ENCODE data around the gene FANCD2.

GRCh38 chr3:10074666-10075065, 48.4 kb downstream of the FANCD2 start:
- TF ChIP-seq CTCF (conservative IDR thresholded peaks at IDR 0.05 in 1 of 2, IDR thresholded peaks at IDR 0.05 in 1 of 2; ENCODE audit: extremely low read depth in 1 of 2, insufficient read depth in 1 of 2, low read depth in 1 of 2, low read length in 2 of 2) = no peak
- TF ChIP-seq EZH2 (IDR thresholded peaks at IDR 0.05; ENCODE audit: borderline replicate concordance, low read length) = no peak
